ENCODE measurements around the gene USP44. TPM values are rescaled to one million over a fixed set of nuclear protein-coding genes. Genes with fewer than 3 reads are reported as not detected.

USP44 gene
- polyA plus RNA-seq, 1 of the 3 experiments (the other 2 are of a cell fraction): 0.07 TPM

DNA sequence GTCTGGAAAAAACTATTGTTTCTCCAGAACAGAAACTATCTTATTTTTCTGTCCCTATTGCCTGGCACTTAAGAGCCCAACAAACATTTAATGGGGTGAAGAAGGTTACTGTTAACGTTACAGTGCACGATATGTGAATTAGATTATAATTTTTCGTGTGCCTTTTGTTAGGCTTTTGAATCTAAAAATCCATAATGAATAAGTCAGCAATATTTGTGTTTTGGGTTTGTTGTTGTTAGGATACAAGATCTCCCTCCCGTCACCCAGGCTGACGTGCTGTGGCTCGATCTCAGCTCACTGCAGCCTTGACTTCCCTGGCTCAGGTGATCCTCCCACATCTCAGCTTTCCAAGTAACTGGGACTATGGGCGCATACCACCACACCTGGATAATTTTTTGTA is 69.4 kb downstream of the USP44 start:
- Histone ChIP-seq H3K4me3 (ENCODE audit: low read depth in 2 of 2, low read length in 1 of 2) (no peak overlapping the region), H3K9me3 (no peaks in the 10 kb centered on the region), H4K20me1 (ENCODE audit: insufficient read depth) (peaks cover 39% of the 10 kb centered on the region), H3K36me3 (replicated peaks in 1 of 2; ENCODE audit: control insufficient read depth in 1 of 2, insufficient read depth in 2 of 2, low read length in 1 of 2) (peaks cover 30 to 35% of the 10 kb centered on the region in 2 experiments), H3K4me1 (ENCODE audit: control insufficient read depth in 1 of 2, insufficient read depth in 2 of 2, low read depth in 1 of 2, low read length in 1 of 2) (peaks cover 0 to 10% of the 10 kb centered on the region in 2 experiments; a peak in 2 of 4 replicates), H3F3A (replicated peaks; ENCODE audit: insufficient read depth) (peaks cover 13% of the 10 kb centered on the region), H3K9me2 (no peaks in the 10 kb centered on the region), H2AFZ (ENCODE audit: low read depth) (no peak overlapping the region), H3K27me3 (ENCODE audit: insufficient read depth) (no peaks in the 10 kb centered on the region), H3K9ac (no peak overlapping the region), H3K27ac (ENCODE audit: low read depth in 2 of 2, low read length in 1 of 2) (no peak overlapping the region), H3K4me2 (no peak overlapping the region), H3K79me2 (ENCODE audit: insufficient read depth) (peaks cover 88% of the 10 kb centered on the region)
- POLR2A ChIA-PET: no interaction called here
- no peak for DNase-seq
- CTCF ChIA-PET: interaction anchor here (1.7 kb wide), 1 partner anchor 8 kb away, joined by 4 read pairs; the partner anchor contains the start of gene METAP2
- WGBS (ENCODE audit: low lambda C conversion rate): 96% methylated on average over 7 of the region's 7 CpGs
- TF ChIP-seq RFX5 (IDR thresholded peaks at IDR 0.05; ENCODE audit: low read length) (no peak), TCF12 (IDR thresholded peaks at IDR 0.05) (no peak), SMC3 (IDR thresholded peaks at IDR 0.05; ENCODE audit: low read depth, low read length) (no peak), MXI1 (IDR thresholded peaks at IDR 0.05; ENCODE audit: low read depth, low read length) (no peak), EZH2phosphoT487 (IDR thresholded peaks at IDR 0.05; ENCODE audit: borderline replicate concordance, low read depth) (no peak), NFIC (IDR thresholded peaks at IDR 0.05; ENCODE audit: borderline replicate concordance) (no peak), SIN3A (IDR thresholded peaks at IDR 0.05; ENCODE audit: borderline replicate concordance, low read depth, low read length) (no peak)
- TF ChIP-seq, protein P1, sequence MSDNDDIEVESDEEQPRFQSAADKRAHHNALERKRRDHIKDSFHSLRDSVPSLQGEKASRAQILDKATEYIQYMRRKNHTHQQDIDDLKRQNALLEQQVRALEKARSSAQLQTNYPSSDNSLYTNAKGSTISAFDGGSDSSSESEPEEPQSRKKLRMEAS (IDR thresholded peaks at IDR 0.05; ENCODE audit: low read depth): no peak
- TF ChIP-seq, protein P2, sequence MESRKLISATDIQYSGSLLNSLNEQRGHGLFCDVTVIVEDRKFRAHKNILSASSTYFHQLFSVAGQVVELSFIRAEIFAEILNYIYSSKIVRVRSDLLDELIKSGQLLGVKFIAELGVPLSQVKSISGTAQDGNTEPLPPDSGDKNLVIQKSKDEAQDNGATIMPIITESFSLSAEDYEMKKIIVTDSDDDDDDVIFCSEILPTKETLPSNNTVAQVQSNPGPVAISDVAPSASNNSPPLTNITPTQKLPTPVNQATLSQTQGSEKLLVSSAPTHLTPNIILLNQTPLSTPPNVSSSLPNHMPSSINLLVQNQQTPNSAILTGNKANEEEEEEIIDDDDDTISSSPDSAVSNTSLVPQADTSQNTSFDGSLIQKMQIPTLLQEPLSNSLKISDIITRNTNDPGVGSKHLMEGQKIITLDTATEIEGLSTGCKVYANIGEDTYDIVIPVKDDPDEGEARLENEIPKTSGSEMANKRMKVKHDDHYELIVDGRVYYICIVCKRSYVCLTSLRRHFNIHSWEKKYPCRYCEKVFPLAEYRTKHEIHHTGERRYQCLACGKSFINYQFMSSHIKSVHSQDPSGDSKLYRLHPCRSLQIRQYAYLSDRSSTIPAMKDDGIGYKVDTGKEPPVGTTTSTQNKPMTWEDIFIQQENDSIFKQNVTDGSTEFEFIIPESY (IDR thresholded peaks at IDR 0.05; ENCODE audit: borderline replicate concordance, low read depth): no peak

DNA sequence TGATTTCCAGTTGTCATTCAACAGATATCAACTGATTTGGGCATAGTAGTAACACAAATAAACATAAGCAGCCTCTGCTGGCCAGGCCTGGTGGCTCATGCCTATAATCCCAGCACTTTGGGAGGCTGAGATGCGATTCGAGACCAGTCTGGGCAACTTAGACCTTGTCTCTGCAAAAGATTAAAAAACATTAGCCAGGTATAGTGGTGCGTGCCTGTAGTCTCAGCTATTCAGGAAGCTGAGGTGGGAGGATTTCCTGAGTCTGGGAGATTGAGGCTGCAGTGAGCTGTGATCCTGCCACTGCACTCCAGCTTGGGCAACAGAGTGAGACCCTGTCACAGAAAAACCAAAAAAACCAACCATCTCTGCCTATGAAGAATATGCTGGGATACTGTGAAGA is 70.2 kb downstream of the USP44 start:
- no peaks in the 10 kb centered on the region for H3K27me3 ChIP-seq (ENCODE audit: insufficient read depth)
- ChIA-PET CTCF (no interaction called here), POLR2A (no interaction called here)
- H3K9me2 ChIP-seq: no peaks in the 10 kb centered on the region
- peaks cover 32 to 35% of the 10 kb centered on the region in 2 experiments for H3K36me3 ChIP-seq (replicated peaks in 1 of 2; ENCODE audit: control insufficient read depth in 1 of 2, insufficient read depth in 2 of 2, low read length in 1 of 2)
- H3K4me3 ChIP-seq (ENCODE audit: low read depth in 2 of 2, low read length in 1 of 2): no peak overlapping the region
- H3K4me1 ChIP-seq (ENCODE audit: control insufficient read depth in 1 of 2, insufficient read depth in 2 of 2, low read depth in 1 of 2, low read length in 1 of 2): peaks cover 0 to 10% of the 10 kb centered on the region in 2 experiments; a peak in 2 of 4 replicates
- peaks cover 88% of the 10 kb centered on the region for H3K79me2 ChIP-seq (ENCODE audit: insufficient read depth)
- WGBS (ENCODE audit: low lambda C conversion rate): 98% methylated on average over 3 of the region's 3 CpGs
- peaks cover 13% of the 10 kb centered on the region for H3F3A ChIP-seq (replicated peaks; ENCODE audit: insufficient read depth)
- no peaks in the 10 kb centered on the region for H3K9me3 ChIP-seq
- H3K27ac ChIP-seq (ENCODE audit: low read depth in 2 of 2, low read length in 1 of 2): no peak overlapping the region
- H4K20me1 ChIP-seq (ENCODE audit: insufficient read depth): peaks cover 39% of the 10 kb centered on the region
- H3K4me2 ChIP-seq: no peak overlapping the region
- no peak overlapping the region for H3K9ac ChIP-seq
- no peak for DNase-seq
- no peak overlapping the region for H2AFZ ChIP-seq (ENCODE audit: low read depth)
- no peak for TF ChIP-seq RCOR1 (IDR thresholded peaks at IDR 0.05; ENCODE audit: low read length)
- TF ChIP-seq, protein P3, sequence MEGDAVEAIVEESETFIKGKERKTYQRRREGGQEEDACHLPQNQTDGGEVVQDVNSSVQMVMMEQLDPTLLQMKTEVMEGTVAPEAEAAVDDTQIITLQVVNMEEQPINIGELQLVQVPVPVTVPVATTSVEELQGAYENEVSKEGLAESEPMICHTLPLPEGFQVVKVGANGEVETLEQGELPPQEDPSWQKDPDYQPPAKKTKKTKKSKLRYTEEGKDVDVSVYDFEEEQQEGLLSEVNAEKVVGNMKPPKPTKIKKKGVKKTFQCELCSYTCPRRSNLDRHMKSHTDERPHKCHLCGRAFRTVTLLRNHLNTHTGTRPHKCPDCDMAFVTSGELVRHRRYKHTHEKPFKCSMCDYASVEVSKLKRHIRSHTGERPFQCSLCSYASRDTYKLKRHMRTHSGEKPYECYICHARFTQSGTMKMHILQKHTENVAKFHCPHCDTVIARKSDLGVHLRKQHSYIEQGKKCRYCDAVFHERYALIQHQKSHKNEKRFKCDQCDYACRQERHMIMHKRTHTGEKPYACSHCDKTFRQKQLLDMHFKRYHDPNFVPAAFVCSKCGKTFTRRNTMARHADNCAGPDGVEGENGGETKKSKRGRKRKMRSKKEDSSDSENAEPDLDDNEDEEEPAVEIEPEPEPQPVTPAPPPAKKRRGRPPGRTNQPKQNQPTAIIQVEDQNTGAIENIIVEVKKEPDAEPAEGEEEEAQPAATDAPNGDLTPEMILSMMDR (IDR thresholded peaks at IDR 0.05): no peak
- TF ChIP-seq SMC3 (IDR thresholded peaks at IDR 0.05; ENCODE audit: low read depth, low read length): no peak
- no peak for TF ChIP-seq MXI1 (IDR thresholded peaks at IDR 0.05; ENCODE audit: low read depth, low read length)
- TF ChIP-seq, protein P4, sequence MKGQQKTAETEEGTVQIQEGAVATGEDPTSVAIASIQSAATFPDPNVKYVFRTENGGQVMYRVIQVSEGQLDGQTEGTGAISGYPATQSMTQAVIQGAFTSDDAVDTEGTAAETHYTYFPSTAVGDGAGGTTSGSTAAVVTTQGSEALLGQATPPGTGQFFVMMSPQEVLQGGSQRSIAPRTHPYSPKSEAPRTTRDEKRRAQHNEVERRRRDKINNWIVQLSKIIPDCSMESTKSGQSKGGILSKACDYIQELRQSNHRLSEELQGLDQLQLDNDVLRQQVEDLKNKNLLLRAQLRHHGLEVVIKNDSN (IDR thresholded peaks at IDR 0.05; ENCODE audit: borderline replicate concordance, low read depth): no peak
- TF ChIP-seq POLR2AphosphoS5 (IDR thresholded peaks at IDR 0.05; ENCODE audit: low read depth, low read length): no peak
- TF ChIP-seq FOSL2 (IDR thresholded peaks at IDR 0.05; ENCODE audit: borderline replicate concordance, low read depth): no peak
- TF ChIP-seq, protein P5, sequence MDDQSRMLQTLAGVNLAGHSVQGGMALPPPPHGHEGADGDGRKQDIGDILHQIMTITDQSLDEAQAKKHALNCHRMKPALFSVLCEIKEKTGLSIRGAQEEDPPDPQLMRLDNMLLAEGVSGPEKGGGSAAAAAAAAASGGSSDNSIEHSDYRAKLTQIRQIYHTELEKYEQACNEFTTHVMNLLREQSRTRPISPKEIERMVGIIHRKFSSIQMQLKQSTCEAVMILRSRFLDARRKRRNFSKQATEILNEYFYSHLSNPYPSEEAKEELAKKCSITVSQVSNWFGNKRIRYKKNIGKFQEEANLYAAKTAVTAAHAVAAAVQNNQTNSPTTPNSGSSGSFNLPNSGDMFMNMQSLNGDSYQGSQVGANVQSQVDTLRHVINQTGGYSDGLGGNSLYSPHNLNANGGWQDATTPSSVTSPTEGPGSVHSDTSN (IDR thresholded peaks at IDR 0.05): no peak
- TF ChIP-seq, protein P6, sequence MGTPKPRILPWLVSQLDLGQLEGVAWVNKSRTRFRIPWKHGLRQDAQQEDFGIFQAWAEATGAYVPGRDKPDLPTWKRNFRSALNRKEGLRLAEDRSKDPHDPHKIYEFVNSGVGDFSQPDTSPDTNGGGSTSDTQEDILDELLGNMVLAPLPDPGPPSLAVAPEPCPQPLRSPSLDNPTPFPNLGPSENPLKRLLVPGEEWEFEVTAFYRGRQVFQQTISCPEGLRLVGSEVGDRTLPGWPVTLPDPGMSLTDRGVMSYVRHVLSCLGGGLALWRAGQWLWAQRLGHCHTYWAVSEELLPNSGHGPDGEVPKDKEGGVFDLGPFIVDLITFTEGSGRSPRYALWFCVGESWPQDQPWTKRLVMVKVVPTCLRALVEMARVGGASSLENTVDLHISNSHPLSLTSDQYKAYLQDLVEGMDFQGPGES (IDR thresholded peaks at IDR 0.05; ENCODE audit: low read depth, low read length): no peak
- no peak for TF ChIP-seq EZH2phosphoT487 (IDR thresholded peaks at IDR 0.05; ENCODE audit: borderline replicate concordance, low read depth)
- no peak for TF ChIP-seq ELF1 (IDR thresholded peaks at IDR 0.05)
- TF ChIP-seq FOXJ3 (CRISPR knock-in tag; IDR thresholded peaks at IDR 0.05): no peak
- no peak for TF ChIP-seq TEAD4 (IDR thresholded peaks at IDR 0.05; ENCODE audit: borderline replicate concordance, insufficient read depth)
- TF ChIP-seq FOXM1 (IDR thresholded peaks at IDR 0.05; ENCODE audit: low read depth): no peak
- no peak for TF ChIP-seq NFIC (IDR thresholded peaks at IDR 0.05; ENCODE audit: borderline replicate concordance)
- no peak for TF ChIP-seq TAF1 (IDR thresholded peaks at IDR 0.05; ENCODE audit: borderline replicate concordance, low read depth, low read length)
- TF ChIP-seq YY1 (IDR thresholded peaks at IDR 0.05; ENCODE audit: low read depth): no peak
